ENCODE results near the gene PNMT.

GRCh38 chr17:39664581-39665561 is 3.4 kb upstream of the PNMT start, which contains the start of gene TCAP:
- TF ChIP-seq CTCF (IDR thresholded peaks at IDR 0.05), result no peak
- TF ChIP-seq POLR2A (IDR thresholded peaks at IDR 0.05), result no peak

Measured in transverse colon (tissue), 3 donors.